Stimulated activated CD4-positive, alpha-beta T cell treated with anti-CD3 and anti-CD28 coated beads, Interleukin-4, amount 100 ng/mL, for 24 hours (primary cell): ENCODE measurements around the gene LSS.
"Not testable (repeated sequence)": the region's sequence is repeated elsewhere in the genome, so short reads cannot be mapped to it uniquely, and the experiment has no call there.

Source experiments
- DNase-seq: peaks from one replicate; pipeline ENCODE4 v3.0.0-alpha.2; 2020

LSS gene

GRCh38 chr21:46184625-46185555 lies 43.7 kb downstream of the LSS start:
- DNase-seq = peak; percentile 61

DNA sequence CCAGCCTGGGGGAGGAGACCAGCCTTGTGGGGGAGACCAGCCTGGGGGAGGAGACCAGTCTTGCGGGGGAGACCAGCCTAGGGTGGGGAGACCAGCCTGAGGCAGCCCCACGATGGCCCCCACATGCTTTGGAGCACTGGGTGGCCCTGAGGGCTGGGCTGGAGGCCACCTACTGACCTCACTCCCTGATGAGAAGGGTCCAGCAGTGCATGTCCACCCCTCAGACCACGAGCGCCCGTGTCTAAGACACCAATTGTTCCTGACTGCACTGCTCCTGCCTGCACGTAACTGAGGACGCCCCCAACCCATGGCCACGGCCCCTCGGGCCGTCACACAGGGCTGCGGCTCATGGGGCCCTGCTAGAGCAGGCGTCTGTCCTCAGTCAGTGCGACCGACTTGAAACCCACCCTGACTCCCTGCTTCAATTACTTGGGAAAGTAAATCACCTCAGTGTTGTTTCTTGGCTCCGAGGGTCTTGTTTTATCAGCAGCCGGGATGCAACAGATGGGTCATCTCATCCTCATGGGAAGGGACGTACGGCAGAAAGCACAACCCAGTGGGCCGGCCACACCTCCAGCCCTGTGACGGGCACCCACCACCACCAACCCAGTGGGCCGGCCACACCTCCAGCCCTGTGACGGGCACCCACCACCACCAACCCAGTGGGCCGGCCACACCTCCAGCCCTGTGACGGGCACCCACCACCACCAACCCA lies 44.5 kb downstream of the LSS start, which contains the start of gene SPATC1L:
Gene SPATC1L (minus strand): TSS at position 550 of the 715 bp plus-strand sequence. CDS start 1,643 bp downstream, outside the sequence.
- peak; percentile 34 for DNase-seq

- not testable (repeated sequence) for DNase-seq
Observed at GRCh38 chr21:46183337-46183909, 45.2 kb downstream of the LSS start.

DNA sequence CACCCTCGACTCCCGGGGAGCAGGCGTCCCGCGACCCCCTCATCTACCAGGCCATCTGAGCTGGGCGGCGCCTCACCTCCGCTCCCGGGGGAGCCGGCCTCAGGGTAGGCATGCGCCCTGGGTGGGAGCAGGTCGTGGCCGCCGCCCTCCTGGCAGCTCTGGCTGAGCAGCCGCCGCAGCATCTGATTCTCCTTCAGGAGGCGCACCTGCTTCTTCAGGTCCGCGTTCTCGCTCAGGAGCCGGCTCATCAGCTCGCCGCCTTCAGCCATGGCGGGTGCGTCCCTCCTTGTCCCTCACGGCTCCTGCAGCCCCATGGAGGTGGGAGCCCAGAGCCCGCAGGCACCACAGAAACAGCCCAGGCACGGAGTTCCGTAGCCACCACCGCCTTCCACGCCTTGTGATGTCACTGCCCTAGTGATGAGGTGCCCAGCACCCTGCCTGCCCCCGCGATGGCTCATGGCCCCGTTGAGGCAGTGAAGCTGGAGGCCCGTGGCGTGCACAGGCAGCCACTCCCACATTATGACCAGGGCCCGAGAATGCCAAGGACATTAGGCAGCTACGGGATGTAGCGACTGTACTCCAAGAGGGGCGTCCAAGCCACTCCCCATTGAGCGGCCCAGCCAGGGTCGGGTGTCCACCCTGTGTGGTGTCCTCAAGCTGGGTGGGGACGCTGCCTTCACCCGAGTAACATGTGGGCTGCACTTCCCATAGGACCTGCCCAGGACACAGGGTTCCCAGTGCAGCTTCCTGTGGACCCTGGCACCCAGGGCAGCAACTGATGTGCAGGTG lies 45.8 kb downstream of the LSS start:
- no peak for DNase-seq

- DNase-seq = no peak
Observed at GRCh38 chr21:46181953-46182547, 46.5 kb downstream of the LSS start.

GRCh38 chr21:46181436-46181835 lies 47.1 kb downstream of the LSS start:
- no peak for DNase-seq

DNA sequence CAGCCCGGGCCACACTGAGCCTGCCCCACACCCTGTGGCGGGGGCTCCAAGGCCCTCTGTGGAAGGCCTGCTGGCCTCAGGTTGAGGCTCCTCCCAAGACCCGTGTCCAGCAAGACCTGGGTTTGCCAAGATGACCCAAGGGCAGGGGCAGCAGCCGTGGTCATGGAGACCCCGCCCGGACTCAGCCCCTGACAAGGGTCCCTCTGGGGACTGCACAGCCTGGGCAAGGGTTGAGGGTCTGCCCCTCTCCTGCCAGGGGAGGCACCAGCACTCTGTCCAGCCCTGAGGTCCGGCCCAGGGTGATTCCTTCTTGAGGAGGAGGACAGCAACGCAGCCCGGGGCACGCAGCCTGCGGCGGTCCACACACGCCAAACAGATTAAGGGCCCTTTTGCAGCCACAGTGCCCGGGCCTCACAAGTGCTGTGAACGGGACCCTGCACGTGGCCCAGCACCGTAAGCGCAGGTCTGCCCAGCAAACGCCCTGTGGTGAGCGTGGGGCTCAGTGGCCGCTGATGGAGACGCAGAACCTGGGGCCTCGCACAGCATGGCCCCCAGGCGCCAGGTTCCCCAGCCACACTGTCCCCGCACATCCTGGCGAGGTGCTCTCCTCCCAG lies 47.7 kb downstream of the LSS start:
- no peak for DNase-seq

DNA sequence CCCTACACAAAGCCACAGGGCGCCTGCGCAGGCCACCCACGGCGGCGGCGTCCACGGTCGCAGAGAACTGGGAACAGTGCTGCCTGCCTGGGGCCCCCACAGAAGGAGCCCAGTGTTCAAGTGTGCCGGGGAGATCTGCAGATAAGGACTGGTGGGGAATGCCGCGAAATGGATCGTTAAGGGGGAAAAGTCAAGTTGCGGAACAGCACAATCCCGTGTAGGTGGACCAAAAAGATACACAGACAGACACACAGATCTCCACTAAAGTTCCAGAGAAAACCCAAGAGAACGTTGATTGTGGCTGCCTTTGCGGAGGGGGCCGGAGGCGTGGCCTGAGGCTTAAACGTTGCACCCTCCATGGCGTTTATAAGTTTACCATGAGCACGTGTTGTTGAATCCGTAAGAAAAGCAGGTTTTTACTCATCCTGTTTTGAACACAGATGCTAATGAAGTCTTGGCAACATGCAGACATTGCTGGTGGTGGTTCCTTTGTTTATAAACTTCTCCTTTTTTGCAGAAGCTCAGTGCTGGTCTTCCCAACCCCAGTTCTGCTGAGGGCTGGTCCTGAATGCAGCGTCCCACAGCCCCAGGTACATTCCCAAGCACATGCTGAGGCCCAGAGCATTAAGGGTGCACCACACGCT lies 48.4 kb downstream of the LSS start:
- DNase-seq = no peak

DNA sequence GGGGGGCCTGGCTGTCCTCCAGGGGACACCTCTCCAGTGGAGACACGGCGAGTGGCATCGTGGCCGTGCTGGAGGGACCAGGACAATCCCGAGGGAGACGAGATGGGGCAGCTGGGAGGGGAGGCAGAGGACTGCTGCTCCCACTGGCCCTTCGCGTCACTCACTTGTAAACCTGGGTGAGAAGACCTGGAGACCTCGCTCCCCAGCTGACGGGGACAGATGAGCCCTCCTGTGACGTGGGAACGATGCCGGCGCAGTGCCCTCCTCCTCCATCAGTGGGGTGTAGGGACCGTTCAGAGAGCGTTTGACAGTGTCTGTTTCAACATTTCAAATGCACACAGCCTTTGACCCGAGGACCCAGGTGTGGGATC lies 48.9 kb downstream of the LSS start:
- no peak for DNase-seq

DNA sequence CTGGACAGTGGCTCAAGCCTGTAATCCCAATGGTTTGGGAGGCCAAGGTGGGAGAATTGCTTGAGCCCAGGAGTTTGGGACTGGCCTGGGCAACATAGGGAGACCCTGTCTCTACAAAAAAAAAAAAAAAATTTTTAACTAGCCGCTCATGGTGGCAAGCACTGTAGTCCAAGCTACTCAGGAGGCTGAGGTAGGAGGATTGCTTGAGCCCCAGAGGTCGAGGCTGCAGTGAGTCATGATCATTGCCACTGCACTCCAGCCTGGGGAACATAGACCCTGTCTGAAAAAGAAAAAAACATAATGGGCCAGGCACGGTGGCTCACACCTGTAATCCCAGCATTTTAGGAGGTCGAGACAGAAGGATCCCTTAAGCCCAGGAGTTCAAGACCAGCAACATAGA lies 49.6 kb downstream of the LSS start:
- no peak for DNase-seq

DNA sequence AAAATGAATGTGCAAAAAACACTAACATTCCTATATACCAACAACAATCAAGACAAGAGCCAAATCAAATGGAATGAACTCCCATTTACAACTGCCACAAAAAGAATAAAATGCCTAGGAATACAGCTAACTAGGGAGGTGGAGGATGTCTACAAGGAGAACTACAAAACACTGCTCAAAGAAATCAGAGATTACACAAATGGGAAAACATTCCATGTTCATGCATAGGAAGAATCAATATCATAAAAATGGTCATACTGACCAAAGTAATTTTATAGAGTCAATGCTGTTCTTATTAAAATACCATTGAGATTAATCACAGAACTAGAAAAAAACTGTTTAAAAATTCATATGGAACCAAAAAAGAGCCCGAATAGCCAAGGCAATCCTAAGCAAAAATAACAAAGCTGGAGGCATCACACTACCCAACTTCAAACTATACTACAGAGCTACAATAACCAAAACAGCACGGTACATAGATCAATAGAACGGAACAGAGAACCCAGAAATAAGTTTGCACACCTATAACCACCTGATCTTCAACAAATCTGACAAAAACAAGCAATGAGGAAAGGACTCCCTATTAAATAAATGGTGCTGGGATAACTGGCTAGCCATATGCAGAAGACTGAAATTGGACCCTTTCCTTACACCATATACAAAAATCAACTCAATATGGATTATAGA lies 52.0 kb downstream of the LSS start:
- not testable (repeated sequence) for DNase-seq

GRCh38 chr21:46173573-46173972 lies 55.0 kb downstream of the LSS start:
- DNase-seq = no peak

- no peak for DNase-seq
Observed at GRCh38 chr21:46172863-46173528, 55.6 kb downstream of the LSS start.

GRCh38 chr21:46171996-46172862 lies 56.3 kb downstream of the LSS start:
- DNase-seq = no peak

- DNase-seq = no peak
Observed at GRCh38 chr21:46171585-46171984, 57.0 kb downstream of the LSS start.

DNA sequence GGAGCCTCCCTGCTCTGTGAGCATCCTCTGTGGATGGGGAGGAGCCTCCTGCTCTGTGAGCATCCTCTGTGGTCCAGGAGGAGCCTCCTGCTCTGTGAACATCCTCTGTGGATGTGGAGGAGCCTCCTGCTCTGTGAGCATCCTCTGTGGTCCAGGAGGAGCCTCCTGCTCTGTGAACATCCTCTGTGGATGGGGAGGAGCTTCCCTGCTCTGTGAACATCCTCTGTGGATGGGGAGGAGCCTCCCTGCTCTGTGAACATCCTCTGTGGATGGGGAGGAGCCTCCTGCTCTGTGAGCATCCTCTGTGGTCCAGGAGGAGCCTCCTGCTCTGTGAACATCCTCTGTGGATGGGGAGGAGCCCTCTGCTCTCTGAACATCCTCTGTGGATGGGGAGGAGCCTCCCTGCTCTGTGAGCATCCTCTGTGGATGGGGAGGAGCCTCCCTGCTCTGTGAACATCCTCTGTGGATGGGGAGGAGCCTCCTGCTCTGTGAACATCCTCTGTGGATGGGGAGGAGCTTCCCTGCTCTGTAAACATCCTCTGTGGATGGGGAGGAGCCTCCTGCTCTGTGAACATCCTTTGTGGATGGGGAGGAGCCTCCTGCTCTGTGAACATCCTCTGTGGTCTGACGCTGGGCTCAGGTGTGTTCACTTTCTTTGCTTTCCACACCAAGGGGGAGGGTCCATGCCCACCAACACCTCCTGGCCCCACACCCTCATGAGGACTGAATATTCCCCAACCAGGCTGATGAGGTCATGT lies 58.0 kb downstream of the LSS start:
- DNase-seq = not testable (repeated sequence)

DNA sequence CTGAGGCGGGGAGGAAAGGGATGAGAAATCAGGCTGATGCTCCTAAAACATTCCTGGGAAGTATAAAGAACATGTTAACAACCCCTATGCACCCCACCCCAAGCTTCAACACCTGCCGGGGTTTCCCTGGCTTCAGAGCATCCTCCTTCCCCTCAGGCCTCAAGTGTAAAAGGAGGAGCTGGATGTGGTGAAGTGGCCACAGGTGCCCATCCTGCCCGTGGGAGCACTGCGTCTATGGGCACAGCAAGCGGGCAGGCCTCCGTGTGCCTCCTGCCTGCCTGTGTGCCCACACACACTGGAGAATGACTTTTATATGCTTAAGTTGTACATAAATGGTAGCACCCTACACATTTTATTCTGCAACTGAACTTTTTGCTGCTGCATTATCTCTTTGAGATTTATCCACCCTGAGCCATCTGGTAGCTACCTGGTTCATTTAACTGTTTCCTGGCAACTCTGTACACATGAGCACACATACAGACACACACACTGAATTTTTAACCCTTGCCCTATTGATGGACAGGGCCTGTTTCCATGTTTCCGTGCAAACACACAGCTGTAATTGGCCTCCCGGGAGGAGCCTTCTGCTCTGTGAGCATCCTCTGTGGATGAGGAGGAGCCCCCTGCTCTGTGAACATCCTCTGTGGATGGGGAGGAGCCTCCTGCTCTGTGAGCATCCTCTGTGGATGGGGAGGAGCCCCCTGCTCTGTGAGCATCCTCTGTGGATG lies 59.8 kb downstream of the LSS start:
- DNase-seq = no peak

DNA sequence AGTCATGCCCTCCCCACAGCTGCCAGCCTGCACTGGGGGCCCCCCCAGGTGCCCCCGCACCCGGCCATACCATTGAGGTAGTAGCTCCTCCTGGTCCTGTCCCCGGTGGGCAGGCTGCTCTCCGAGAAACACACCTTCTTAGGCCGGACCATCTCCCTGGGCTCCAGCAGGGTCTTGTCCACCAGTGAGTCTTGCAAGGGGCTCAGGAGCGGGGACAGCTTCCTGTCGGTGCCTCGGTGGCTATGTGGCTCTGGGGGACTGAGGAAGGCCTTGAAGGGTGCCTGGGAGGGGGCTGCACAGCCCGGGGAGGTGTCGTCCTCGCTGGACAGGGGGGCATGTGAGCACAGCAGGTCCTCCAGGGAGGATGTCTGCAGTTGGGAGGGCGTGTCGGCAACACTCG lies 60.3 kb downstream of the LSS start:
- no peak for DNase-seq
